Hypothalamus (tissue), 51 donors: Measurements from ENCODE around the gene ATIC.
"Not testable (repeated sequence)": the region's sequence is repeated elsewhere in the genome, so short reads cannot be mapped to it uniquely, and the experiment has no call there.

Experiments used
- DNase-seq, 51 donors: peaks; one replicate each; lab custom pipeline; 2025; lab: John Stamatoyannopoulos, UW

Gene ATIC

DNA sequence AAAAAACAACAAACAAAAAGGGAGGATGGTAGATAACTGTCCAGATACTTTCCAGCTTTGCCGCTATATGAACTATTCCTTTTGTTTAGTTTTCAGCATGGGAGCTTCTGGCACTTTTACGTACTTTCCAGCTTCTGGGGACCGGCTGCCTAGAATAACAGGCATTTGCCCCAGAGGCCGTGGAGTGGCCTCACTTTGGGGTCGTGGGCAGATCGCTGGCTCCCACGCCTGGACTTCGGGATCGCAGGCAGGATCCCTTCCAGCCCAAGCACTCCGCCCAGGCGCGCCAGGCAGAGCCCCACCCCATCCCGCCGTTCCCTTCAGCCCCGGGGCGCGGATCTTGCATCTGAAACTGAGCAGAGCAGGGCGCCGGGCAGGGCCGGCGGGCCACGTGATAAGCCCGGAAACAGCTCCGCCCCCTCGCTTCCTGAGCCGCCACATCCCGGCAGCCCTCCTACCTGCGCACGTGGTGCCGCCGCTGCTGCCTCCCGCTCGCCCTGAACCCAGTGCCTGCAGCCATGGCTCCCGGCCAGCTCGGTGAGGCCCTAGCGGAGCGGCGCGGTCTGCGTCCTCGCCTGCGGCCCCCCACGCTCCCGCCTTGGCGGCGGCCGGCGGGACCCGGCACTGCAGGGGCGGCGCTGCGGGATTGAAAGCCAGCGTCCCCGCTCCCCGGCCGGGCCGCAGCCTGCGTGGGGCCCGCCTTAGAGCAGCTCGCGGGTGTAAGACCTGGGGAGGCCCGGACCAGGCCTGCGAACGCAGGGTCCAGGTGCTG lies at the start of gene ATIC:
TSS of gene ATIC (plus strand) at position 435 of the 772 bp plus-strand sequence. CDS start at position 519, 84 bp downstream.
- peak; percentile 38 to 96 (median 88) for DNase-seq

DNA sequence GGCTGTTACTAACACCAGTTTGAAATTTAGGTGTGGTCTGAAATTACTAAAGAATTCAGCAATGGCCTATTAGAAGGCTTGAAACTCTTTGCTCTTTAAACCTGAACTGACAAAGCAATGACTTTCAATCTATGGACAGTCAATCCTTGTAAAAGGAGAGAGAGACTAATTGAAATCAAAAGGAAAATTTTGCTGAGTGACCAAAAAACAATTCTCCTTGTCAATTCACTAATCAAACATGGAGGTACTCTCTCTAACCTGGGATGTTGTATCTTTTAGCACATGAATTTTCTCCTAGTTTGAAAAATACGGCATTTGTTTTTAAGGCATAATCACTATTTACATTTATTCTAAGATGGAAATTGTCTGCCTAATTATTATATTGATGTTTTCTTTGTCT lies 49.6 kb upstream of the ATIC start:
- no peak for DNase-seq

DNA sequence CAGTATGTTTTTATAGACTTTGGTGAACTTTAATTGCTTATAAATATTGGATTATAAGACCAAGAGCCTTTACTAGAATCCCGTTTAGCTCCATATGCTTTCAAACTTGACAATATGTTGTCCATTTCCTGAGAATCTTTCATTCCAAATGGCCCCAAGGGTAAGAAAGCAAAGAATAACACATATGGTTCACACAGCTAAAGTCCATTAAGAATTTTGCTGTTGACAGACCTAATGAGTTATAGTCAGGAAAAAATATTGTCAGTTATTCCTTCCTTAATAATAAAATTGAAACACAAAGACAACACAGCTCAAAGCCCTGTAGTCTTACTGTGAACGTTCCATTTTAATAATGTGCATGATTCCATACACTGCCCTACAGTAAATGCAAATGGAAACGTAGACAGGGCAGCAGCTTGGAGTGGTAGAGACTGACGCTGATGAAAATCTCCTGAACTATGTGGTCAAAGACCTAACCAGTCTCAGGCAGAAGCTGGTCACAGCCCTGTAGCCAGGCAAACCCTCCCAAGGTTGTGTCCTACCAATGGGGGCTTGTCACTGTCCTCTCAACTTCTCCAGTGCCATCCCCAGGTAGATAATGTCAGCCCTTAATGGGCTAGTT lies 49.0 kb upstream of the ATIC start:
- no peak for DNase-seq

DNA sequence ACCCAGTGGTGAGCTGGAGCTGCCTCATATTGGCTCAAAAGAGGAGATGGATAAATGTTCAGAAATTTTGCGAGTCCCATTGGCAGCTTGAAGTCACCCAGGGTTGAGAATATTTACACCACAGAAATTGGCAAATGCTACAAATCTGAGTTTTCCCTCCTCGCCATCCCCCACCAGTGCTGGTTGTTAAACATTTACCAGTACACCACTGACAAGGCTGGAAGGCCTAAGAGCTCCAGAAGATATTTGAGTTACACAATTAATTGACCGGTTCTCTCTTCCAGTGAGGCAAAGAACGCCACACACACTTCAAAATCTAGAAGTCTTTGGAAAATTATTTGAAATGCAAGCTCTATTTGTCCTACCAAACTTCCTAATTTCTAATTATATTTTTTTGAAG lies 47.5 kb upstream of the ATIC start:
- DNase-seq = no peak

DNA sequence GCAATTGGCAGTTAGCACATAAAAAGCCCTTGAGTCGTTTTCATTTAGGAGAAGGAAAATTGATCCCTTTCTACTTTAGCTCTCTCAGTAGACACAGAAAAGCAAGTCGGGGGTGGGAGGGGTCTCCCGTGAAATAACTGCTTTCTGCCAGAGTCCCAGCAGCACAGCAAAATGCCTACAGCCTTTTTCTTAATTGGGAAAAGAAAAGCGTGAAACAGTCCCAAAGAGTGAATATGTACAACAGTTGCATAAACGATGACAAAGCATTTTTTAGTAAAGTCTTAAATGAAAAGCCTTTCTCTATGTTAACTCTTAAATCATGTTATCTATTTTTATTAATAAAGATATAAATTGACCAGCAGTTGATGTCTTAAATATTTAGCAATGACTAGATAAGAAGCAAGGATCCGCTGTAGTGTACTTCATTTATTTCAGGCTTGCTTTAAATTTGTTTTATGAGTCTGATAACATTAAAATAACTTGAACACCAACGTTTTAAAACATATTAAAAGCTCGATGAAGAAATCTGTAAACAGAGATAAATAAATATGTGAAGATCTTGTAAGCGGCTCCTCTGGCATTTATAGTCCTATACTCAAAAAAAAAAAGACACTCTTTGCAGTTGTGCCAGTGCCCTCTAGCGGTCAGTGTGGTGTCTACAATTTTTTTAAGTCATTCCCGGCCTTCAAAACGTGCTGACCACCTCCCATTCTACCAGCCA lies 42.3 kb upstream of the ATIC start:
- DNase-seq = peak in 32 of 51 donors; percentile 1 to 80 (median 26)

DNA sequence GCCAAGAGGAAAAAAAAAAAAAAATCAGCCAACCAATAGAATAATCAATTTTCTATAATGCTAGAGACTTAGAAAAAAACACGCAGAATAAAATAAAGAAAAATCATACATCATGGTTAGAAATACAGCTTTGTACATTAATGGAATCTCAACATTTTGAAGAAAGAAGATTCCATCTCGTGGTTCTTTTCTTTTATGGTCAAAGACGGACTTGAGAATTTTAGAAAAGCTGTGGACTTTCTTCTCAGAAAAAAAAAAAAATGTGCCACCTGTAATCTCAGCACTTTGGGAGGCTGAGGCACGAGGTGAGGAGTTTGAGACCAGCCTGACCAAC lies 41.8 kb upstream of the ATIC start:
- DNase-seq = no peak

DNA sequence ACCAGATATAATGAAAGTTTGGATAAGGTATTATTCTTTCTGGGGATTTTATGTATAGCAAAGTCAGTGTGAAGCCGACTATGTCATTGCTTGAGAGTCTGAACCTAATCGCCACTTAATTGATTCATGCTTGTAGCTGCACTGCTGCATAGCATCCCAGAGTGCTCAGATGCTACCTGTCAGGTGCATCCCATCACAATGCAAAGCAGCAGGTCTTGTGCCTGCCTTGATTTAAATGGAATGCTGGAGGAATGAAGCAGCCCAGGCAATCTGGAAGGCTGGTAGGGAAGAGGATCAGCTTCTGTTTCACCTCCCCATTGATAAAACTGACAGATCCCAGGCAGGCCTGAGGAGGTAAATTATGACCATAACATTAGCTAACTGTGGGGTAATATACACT lies 40.4 kb upstream of the ATIC start:
- no peak for DNase-seq

DNA sequence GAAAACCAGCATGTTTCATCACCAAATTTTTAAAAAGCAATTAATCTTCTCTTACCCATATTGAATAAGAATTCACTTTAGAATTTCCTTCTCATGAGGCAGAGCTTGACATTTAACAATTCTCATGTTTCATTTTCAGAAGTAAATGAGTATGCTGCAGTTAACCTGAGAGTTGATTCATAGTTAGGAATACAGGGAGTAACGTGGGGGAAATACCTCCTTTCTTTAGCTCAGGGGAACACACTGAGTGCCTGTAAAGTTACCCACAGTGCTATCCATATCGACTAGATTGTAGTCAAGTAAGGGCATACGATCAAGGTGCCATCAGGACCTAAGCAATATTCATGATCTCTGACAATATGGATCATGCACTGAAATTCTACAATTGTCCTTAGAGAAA lies 38.9 kb upstream of the ATIC start:
- no peak for DNase-seq

DNA sequence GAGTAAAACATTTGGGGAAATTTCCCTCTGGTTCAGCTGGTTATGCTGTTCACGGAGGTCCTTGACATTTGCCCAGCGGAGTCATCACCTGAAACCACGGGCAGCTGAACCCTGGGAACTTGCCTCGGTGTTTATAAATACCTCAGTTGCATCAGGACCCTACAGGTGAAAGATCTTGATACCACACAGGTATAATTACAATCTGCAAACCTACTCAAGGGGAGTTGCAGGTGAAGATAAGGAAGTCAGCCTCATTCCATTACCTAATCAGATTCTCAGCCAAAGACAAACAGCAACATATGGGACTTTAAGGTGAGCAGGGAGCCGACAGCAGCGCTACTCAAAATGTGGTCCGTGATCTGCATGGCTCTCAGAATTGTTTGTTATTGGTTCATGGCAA lies 37.0 kb upstream of the ATIC start:
- DNase-seq = no peak

DNA sequence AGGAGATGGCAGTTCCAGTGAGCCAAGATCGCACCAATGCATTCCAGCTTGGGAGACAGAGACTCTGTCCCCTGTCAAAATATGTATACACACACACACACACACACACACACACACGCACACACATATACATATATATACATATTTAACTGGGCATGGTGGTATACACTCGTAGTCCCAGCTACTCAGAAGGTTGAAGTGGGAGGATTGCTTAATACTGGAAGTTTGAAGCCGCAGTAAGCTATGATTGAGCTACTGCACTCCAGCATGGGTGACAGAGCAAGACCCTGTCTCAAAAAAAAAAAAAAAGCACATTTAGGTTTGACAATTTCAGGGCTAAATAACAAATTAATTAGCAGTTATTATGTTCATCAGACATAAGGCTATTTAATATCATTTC lies 36.0 kb upstream of the ATIC start:
- DNase-seq = no peak

DNA sequence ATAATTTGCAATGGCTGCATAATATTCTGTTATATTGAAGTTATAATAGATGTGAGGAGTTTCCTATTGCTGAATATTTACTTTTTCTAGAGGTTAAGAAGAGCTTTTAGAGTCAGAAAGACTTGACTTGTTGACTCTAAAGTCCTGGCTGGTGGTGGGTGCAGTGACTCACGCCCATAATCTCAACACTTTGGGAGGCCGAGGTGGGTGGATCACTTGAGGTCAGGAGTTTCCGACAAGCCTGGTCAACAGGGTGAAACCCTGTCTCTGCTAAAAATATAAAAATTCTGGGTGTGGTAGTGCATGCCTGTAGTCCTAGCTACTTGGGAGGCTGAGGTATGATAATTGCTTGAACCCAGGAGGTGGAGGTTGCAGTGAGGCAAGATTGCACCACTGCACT lies 33.9 kb upstream of the ATIC start:
- no peak for DNase-seq

DNA sequence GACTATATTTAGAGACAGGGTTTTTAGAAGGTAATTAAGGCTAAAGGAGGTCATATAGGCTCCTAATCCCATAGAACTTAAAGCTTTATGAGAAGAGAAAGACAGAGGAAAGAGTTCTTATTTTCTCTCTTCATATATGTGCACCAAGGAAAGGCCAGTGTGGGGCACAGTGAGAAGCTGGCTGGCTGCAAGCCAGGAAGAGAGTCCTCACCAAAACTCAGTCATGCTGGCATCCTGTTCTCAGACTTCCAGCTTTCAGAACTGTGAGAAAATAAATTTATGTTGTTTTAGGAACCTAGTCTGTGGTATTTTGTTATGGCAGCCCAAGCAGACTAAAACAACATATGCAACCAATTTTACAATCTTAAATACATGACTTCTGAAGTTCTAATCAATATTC lies 31.5 kb upstream of the ATIC start:
- no peak for DNase-seq

DNA sequence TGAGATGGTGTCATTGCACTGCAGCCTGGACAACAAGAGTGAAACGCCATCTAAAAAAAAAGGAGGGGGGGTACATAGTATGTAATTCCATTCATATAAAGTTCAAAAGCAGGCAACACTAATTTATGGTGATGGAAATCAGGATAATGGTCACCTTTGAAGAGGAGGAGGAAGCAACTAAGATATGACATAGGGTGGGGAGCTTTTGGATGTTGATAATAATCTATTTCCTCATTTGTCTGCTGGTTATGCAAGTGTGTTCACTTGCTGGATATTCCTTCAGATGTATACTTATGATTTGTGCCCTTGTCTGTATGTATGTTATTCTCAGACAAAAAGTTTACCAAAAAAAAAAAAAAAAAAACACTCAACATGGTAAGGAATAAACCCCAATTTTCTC lies 28.6 kb upstream of the ATIC start:
- no peak for DNase-seq

DNA sequence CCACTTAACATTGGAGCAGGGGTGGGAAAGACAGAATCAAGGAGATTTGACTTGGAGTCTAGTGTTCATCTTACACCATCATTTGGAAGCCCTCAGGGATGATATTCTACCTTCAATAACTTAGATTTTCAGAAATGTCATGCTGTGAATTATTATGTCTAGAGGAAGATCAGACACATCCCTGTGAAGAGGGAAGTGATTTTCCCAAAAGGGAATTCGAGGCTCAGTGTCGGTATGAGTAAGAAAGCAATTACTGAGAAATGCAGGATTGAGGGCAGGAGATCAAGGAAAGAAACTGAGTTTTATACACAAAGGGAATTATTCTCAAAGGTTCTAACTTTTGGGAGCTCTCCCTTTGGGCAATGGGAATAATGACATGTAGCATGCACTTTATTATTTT lies 25.6 kb upstream of the ATIC start:
- DNase-seq = no peak

DNA sequence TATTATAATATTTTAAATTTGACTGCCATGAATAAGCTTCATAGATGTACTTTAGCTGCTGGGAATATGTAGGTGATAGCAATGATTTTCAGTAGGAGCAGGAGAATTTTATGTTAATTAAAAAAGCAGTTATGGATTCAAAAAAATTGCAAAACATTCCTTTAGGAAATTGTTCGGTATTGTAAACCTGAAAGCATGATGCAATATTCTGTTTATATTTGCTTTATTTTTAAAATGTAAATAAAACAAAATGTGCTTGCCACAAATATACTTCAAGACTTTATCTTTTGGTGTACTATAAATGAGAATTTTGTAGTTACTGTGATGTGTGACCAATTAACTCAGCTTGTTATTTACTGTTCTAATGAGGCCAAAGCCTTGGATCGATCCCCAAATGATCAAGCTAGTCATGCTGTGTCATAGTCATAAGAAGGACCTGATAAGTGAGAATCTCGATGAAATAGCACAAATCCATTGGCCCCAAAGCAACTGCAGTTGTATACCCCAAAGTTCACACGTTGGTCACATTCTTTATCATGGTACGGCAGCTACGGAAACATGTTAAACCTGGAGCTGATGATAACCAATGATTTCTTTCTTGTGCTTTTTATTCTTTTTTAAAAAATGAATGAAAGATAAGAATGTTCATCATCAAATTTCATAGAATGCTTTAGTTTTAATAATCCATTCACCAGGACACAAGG lies 23.6 kb upstream of the ATIC start:
- no peak for DNase-seq

DNA sequence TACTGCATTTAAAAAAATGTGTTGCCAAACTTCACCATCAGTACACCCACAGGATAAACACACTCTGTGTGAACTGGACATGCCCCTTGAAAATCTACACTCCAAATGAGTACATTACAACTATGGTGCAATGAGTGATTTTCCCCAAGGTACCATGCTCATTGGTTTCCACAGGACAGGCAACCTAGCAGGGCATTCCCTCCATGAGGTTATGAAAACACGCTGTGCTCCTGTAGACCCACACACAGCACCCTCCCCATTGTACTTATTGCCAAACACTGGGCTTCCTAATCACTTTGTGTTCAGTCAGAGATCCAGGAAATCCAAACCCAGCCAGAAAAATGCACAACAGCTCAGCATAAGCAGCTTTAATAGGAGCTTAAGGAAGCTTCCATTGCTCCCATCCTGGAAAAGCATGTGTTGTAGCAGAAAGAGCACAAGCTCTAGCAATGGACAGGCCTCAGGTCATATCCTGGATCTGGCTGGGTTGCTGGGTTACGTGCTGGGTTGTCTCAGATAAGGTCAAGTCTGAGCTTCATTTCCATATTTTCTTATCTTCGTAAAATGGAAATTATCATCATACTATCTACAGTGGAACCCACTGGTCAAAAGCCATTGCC lies 20.8 kb upstream of the ATIC start:
- DNase-seq = no peak

DNA sequence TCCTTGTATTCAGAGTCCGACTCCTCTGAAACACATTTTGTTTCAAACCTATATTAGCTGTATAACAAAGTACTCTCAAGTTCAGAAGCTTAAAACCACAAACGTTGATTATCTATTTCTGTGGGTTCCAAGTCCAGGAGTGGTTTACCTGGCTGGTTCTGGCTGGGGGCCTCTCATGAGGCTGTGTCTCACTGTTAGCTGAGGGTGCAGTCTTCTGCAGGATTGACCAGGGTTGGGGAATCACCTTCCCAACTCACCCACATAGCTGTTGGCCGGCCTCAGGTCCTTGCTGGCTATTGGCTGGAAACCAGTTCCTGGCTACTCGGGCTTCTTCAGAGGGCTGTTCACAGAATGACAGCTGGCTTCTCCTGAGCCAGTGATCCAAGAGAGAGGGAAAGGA lies 18.0 kb upstream of the ATIC start:
- DNase-seq = no peak

DNA sequence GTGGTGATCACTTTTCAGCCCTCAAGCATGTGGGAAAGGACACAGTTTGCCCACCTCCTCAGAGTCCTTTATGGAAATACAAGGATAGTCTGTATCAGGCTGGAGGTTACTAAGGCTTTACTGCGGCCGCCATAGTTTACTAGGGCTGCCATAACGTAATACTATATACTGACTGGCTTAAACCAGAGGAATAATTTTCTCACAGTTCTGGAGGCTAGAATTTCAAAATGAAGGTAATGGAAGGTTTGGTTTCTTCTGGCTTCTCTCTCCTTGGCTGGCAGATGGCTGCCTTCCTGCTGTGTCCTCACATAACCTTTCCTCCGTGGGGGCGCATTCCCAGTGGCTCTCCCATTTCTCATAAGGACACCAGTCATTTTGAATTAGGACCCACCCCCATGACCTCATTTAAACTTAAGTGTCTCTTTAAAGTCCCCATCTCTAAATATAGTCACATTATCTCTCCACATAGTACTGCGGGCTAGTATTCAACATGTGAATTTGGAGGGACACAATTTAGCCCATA lies 12.5 kb upstream of the ATIC start:
- no peak for DNase-seq

DNA sequence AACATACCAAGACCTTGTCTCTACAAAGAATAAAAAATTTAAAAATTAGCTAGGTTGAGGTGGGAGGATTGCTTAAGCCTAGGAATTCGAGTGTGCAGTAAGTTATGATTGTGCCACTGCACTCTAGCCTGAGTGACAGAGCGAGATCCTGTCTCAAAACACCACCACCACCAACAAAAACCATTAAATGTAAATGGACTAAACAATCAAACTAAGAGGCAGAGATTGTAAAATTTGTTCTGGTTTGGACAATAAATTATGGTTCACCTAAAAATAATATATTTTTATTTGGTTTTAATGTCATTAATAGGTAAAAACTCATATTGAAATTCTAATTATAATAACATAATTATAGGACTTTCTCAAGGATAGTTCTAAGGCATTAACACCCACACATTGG lies 9.9 kb upstream of the ATIC start:
- DNase-seq = no peak

DNA sequence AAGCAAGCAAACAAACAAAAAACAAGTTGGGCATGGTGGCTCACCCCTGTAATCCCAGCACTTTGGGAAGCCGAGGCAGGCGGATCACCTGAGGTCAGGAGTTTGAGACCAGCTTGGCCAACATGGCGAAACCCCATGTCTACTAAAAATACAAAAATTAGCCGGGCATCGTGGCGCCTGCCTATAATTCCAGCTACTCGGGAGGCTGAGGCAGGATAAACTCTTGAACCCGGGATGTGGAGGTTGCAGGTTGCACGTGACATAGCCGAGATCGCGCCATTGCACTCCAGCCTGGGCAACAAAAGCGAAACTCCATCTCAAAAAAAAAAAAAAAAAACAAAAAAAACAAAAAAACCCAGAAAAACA lies 617 bp upstream of the ATIC start:
- DNase-seq = not testable (repeated sequence)

DNA sequence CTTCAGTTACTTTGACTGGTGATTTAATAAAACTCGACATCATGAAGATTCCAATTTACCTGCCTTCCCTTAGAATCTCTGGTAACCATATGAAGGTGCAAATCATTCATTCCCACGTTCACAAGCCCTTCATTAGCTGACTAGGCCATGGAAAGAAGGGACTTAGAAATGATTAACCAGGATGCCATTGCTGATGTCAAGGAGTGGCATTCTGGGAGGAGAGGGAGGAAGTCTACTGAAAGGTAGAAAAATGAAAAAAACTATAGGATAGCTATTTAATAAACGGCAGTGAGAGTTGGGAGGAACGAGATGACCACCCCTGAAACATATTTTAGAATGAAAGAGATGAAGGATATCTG lies 1.4 kb downstream of the ATIC start:
- no peak for DNase-seq
